ENCODE data around the gene MIA. TPM values are rescaled to one million over a fixed set of nuclear protein-coding genes. Genes with fewer than 3 reads are reported as not detected.

Gene MIA
- total RNA-seq, 1 donor from 2014 or later, result 2.4 TPM

DNA sequence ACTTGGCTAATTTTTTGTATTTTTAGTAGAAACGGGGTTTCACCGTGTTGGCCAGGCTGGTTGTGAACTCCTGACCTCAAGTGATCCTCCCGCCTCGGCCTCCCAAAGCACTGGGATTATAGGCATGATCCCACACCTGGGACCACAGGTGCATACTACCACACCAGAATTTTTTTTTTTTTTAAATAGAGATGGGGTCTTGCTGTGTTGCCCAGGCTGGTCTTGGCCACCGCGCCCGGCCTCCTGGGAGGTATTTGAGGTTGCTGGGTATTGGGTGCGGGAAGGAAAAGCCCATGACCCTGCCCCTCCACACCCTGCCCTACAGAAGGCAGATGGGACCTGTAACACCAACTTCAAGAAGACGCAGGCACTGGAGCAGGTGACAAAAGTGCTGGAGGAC lies 38.7 kb upstream of the MIA start:
- Mint-ChIP-seq H3K4me3 (ENCODE audit: unreplicated experiment) (no peak overlapping the region), H3K36me3 (ENCODE audit: low read depth) (peaks cover 35% of the 10 kb centered on the region), H3K9me3 (ENCODE audit: low read depth) (no peaks in the 10 kb centered on the region), H3K27me3 (ENCODE audit: low read depth) (no peaks in the 10 kb centered on the region), H3K27ac (ENCODE audit: unreplicated experiment) (no peak overlapping the region), H3K4me1 (ENCODE audit: low read depth) (no peaks in the 10 kb centered on the region)
- no peak for TF ChIP-seq CTCF (IDR thresholded peaks at IDR 0.05)
- no peak for DNase-seq (ENCODE audit: low spot score)

- Mint-ChIP-seq H3K27ac (ENCODE audit: unreplicated experiment) (no peak overlapping the region), H3K9me3 (ENCODE audit: low read depth) (no peaks in the 10 kb centered on the region), H3K27me3 (ENCODE audit: low read depth) (no peaks in the 10 kb centered on the region), H3K4me1 (ENCODE audit: low read depth) (no peaks in the 10 kb centered on the region), H3K36me3 (ENCODE audit: low read depth) (peaks cover 35% of the 10 kb centered on the region), H3K4me3 (ENCODE audit: unreplicated experiment) (no peak overlapping the region)
- TF ChIP-seq CTCF (IDR thresholded peaks at IDR 0.05), result no peak
- no peak for DNase-seq (ENCODE audit: low spot score)
These were observed 38.1 kb upstream of the MIA start for GRCh38 chr19:40737102-40737644.

GRCh38 chr19:40739030-40739839 lies 36.1 kb upstream of the MIA start:
- no peaks in the 10 kb centered on the region for H3K4me1 Mint-ChIP-seq (ENCODE audit: low read depth)
- TF ChIP-seq CTCF (IDR thresholded peaks at IDR 0.05), result no peak
- no peak overlapping the region for H3K27ac Mint-ChIP-seq (ENCODE audit: unreplicated experiment)

GRCh38 chr19:40739871-40740703 lies 35.2 kb upstream of the MIA start:
- peaks cover 17% of the 10 kb centered on the region for H3K36me3 Mint-ChIP-seq (ENCODE audit: low read depth)
- no peak overlapping the region for H3K27ac Mint-ChIP-seq (ENCODE audit: unreplicated experiment)
- H3K9me3 Mint-ChIP-seq (ENCODE audit: low read depth), result no peaks in the 10 kb centered on the region
- H3K4me3 Mint-ChIP-seq (ENCODE audit: unreplicated experiment), result no peak overlapping the region
- peaks cover 7% of the 10 kb centered on the region for H3K4me1 Mint-ChIP-seq (ENCODE audit: low read depth)
- H3K27me3 Mint-ChIP-seq (ENCODE audit: low read depth), result no peaks in the 10 kb centered on the region
- no peak for DNase-seq (ENCODE audit: low spot score)
- TF ChIP-seq CTCF (IDR thresholded peaks at IDR 0.05), result no peak

More at GRCh38 chr19:40739030-40739839, 36.1 kb upstream of the MIA start:
- H3K9me3 Mint-ChIP-seq (ENCODE audit: low read depth), result no peaks in the 10 kb centered on the region
- no peak for DNase-seq (ENCODE audit: low spot score)
- H3K36me3 Mint-ChIP-seq (ENCODE audit: low read depth), result peaks cover 20% of the 10 kb centered on the region
- no peaks in the 10 kb centered on the region for H3K27me3 Mint-ChIP-seq (ENCODE audit: low read depth)
- H3K4me3 Mint-ChIP-seq (ENCODE audit: unreplicated experiment), result no peak overlapping the region

- no peak for DNase-seq (ENCODE audit: low spot score)
- H3K27me3 Mint-ChIP-seq (ENCODE audit: low read depth), result no peaks in the 10 kb centered on the region
- H3K9me3 Mint-ChIP-seq (ENCODE audit: low read depth), result no peaks in the 10 kb centered on the region
- H3K4me3 Mint-ChIP-seq (ENCODE audit: unreplicated experiment), result no peak overlapping the region
- peaks cover 11% of the 10 kb centered on the region for H3K36me3 Mint-ChIP-seq (ENCODE audit: low read depth)
- TF ChIP-seq CTCF (IDR thresholded peaks at IDR 0.05), result no peak
- peaks cover 13% of the 10 kb centered on the region for H3K4me1 Mint-ChIP-seq (ENCODE audit: low read depth)
- H3K27ac Mint-ChIP-seq (ENCODE audit: unreplicated experiment), result no peak overlapping the region
These were observed 34.6 kb upstream of the MIA start for GRCh38 chr19:40740747-40741146.

All from chondrocyte (in vitro differentiated cells).